SU-DHL-6 (cell line): ENCODE measurements around the gene R3HDM2.

Source experiments
- H2AFZ ChIP-seq: fragments of 200-600 bp; sonication (generic); 2 replicates; pipeline ENCODE4 v1.6.1; 2014; ENCODE audit warnings: low read depth, mild to moderate bottlenecking, moderate library complexity, mixed read lengths, antibody characterized with exemption, low read length; ENCODE audit not compliant: severe bottlenecking
- H3F3A ChIP-seq: fragments of 200-600 bp; shearing (Covaris generic); 2 replicates; pipeline ENCODE4 v1.6.0; 2016; ENCODE audit warnings: antibody characterized with exemption, mild to moderate bottlenecking; ENCODE audit not compliant: insufficient read depth
- H3K27ac ChIP-seq: fragments of 200-600 bp; sonication (generic); 2 replicates; pipeline ENCODE4 v1.5.1; 2016; ENCODE audit warnings: low read depth, mild to moderate bottlenecking, low read length, moderate library complexity, mixed read lengths
- H3K27me3 ChIP-seq: fragments of 200-600 bp; sonication (generic), shearing (Covaris generic); 2 replicates; pipeline ENCODE4 v1.6.0; 2014; ENCODE audit warnings: mild to moderate bottlenecking, low read length
- H3K36me3 ChIP-seq: fragments of 200-600 bp; sonication (generic); 2 replicates; pipeline ENCODE4 v1.6.1; 2014; ENCODE audit warnings: mild to moderate bottlenecking, low read length, mixed read lengths
- H3K4me2 ChIP-seq: fragments of 300-600, 200-600 bp; shearing (Covaris generic), sonication (generic); 2 replicates; pipeline ENCODE4 v1.6.0; 2014; ENCODE audit warnings: low read length, low read depth, mild to moderate bottlenecking; ENCODE audit not compliant: poor library complexity, severe bottlenecking
- H3K4me3 ChIP-seq: fragments of 200-600 bp; sonication (generic); 2 replicates; pipeline ENCODE4 v1.5.1; 2014; ENCODE audit warnings: antibody characterized with exemption, low read length, mild to moderate bottlenecking, mixed read lengths; ENCODE audit not compliant: insufficient read depth, poor library complexity, severe bottlenecking
- H3K79me2 ChIP-seq: fragments of 200-600 bp; sonication (generic); 2 replicates; pipeline ENCODE4 v1.6.1; 2014; ENCODE audit warnings: mild to moderate bottlenecking, low read length, moderate library complexity; ENCODE audit not compliant: insufficient read depth
- H3K9ac ChIP-seq: fragments of 200-600 bp; sonication (generic); 2 replicates; pipeline ENCODE4 v1.7.0; 2014; ENCODE audit warnings: mild to moderate bottlenecking, low read length
- H3K9me2 ChIP-seq: fragments of 200-600 bp; sonication (generic); replicated peaks from 2 replicates; pipeline ENCODE4 v1.6.1; 2014; ENCODE audit warnings: low read length; ENCODE audit not compliant: insufficient read depth
- H3K9me3 ChIP-seq: fragments of 200-600 bp; sonication (generic); 2 replicates; pipeline ENCODE4 v1.6.1; 2014; ENCODE audit warnings: low read length, mixed read lengths; ENCODE audit not compliant: insufficient read depth
- H4K20me1 ChIP-seq: fragments of 200-600 bp; sonication (generic); 2 replicates; pipeline ENCODE4 v1.6.1; 2014; ENCODE audit warnings: low read depth, mild to moderate bottlenecking, antibody characterized with exemption, low read length, moderate library complexity, mixed read lengths
- EZH2phosphoT487 ChIP-seq: fragments of 200-600 bp; sonication (generic), shearing (Covaris generic); conservative IDR thresholded peaks from 2 replicates; pipeline ENCODE4 v1.6.1; 2018; ENCODE audit warnings: mild to moderate bottlenecking, antibody characterized with exemption, low read length, moderate library complexity, mixed read lengths
- TF ChIP-seq, protein P1 (sequence below): fragments of 200-600 bp; sonication (generic); IDR thresholded peaks from one replicate; pipeline ENCODE4 v1.5.1; 2017; ENCODE audit warnings: antibody characterized with exemption, mild to moderate bottlenecking, low read length, moderate library complexity; ENCODE audit not compliant: insufficient read depth, poor library complexity, severe bottlenecking

Gene R3HDM2

GRCh38 chr12:57330992-57331391 is 99.9 kb downstream of the R3HDM2 start:
- H3K9ac ChIP-seq: no peak overlapping the region
- no peak overlapping the region for H3K4me3 ChIP-seq
- no peaks in the 10 kb centered on the region for H4K20me1 ChIP-seq
- no peaks in the 10 kb centered on the region for H3F3A ChIP-seq
- no peaks in the 10 kb centered on the region for H3K9me3 ChIP-seq
- no peaks in the 10 kb centered on the region for H3K36me3 ChIP-seq
- no peaks in the 10 kb centered on the region for H3K9me2 ChIP-seq
- no peaks in the 10 kb centered on the region for H3K27me3 ChIP-seq
- H3K27ac ChIP-seq: no peak overlapping the region
- H3K4me2 ChIP-seq: no peak overlapping the region
- no peak for TF ChIP-seq EZH2phosphoT487
- TF ChIP-seq, protein P1, sequence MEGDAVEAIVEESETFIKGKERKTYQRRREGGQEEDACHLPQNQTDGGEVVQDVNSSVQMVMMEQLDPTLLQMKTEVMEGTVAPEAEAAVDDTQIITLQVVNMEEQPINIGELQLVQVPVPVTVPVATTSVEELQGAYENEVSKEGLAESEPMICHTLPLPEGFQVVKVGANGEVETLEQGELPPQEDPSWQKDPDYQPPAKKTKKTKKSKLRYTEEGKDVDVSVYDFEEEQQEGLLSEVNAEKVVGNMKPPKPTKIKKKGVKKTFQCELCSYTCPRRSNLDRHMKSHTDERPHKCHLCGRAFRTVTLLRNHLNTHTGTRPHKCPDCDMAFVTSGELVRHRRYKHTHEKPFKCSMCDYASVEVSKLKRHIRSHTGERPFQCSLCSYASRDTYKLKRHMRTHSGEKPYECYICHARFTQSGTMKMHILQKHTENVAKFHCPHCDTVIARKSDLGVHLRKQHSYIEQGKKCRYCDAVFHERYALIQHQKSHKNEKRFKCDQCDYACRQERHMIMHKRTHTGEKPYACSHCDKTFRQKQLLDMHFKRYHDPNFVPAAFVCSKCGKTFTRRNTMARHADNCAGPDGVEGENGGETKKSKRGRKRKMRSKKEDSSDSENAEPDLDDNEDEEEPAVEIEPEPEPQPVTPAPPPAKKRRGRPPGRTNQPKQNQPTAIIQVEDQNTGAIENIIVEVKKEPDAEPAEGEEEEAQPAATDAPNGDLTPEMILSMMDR: no peak
- H3K79me2 ChIP-seq: no peaks in the 10 kb centered on the region
- H2AFZ ChIP-seq: no peak overlapping the region

GRCh38 chr12:57329219-57329618 is 101.6 kb downstream of the R3HDM2 start:
- H3K4me3 ChIP-seq: no peak overlapping the region
- no peaks in the 10 kb centered on the region for H3F3A ChIP-seq
- no peak overlapping the region for H3K27ac ChIP-seq
- H3K79me2 ChIP-seq: no peaks in the 10 kb centered on the region
- no peaks in the 10 kb centered on the region for H3K36me3 ChIP-seq
- no peaks in the 10 kb centered on the region for H4K20me1 ChIP-seq
- H2AFZ ChIP-seq: no peak overlapping the region
- H3K4me2 ChIP-seq: no peak overlapping the region
- TF ChIP-seq, protein P1: no peak
- no peak for TF ChIP-seq EZH2phosphoT487
- H3K9me3 ChIP-seq: no peaks in the 10 kb centered on the region
- H3K9ac ChIP-seq: no peak overlapping the region
- no peaks in the 10 kb centered on the region for H3K27me3 ChIP-seq
- no peaks in the 10 kb centered on the region for H3K9me2 ChIP-seq

DNA sequence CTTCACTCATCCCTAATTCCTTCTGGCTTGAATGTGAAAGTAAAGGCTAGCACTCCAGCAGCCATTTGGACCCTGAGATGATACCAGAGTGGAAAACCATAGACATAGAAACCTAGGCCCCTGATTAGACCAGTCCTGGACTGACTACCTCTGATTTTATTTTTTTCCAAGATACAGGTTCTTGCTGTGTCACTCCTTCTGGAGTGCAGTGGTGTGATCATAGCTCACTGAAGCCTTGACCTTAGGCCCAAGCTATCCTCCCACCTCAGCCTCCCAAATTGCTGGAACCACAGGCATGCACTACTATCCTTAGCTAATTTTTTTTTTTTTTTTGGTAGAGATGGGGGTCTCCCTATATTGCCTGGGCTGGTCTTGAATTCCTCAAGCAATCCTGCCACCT is 105.4 kb downstream of the R3HDM2 start:
- H3K4me3 ChIP-seq: no peak overlapping the region
- no peak for TF ChIP-seq EZH2phosphoT487
- TF ChIP-seq, protein P1: no peak
- H3F3A ChIP-seq: no peaks in the 10 kb centered on the region
- no peaks in the 10 kb centered on the region for H3K9me2 ChIP-seq
- H3K4me2 ChIP-seq: no peak overlapping the region
- H3K79me2 ChIP-seq: no peaks in the 10 kb centered on the region
- no peaks in the 10 kb centered on the region for H3K9me3 ChIP-seq
- no peak overlapping the region for H3K9ac ChIP-seq
- no peaks in the 10 kb centered on the region for H3K36me3 ChIP-seq
- H3K27me3 ChIP-seq: no peaks in the 10 kb centered on the region
- H4K20me1 ChIP-seq: no peaks in the 10 kb centered on the region
- no peak overlapping the region for H3K27ac ChIP-seq
- H2AFZ ChIP-seq: no peak overlapping the region
